Astrocyte of the spinal cord (primary cell): Measurements from ENCODE around the gene TXNRD2.
"Not testable (repeated sequence)": the region's sequence is repeated elsewhere in the genome, so short reads cannot be mapped to it uniquely, and the experiment has no call there.

Experiments used
- DNase-seq: peaks from one replicate; pipeline ENCODE4 v3.0.0; 2011; ENCODE audit warnings: low read depth, low spot score
- H3K4me3 ChIP-seq: 2 replicates; pipeline ENCODE4 v1.5.1; 2011; ENCODE audit warnings: low read depth, mild to moderate bottlenecking, low read length, moderate library complexity
- in situ Hi-C: cut with HindIII; loops from 2 replicates; pipeline ENCODE4 v1.10.0; 2017; ENCODE audit warnings: low sequenced_read_pairs
- TF ChIP-seq, protein P1 (sequence below): IDR thresholded peaks from 2 replicates; pipeline ENCODE4 v1.5.1; 2012; ENCODE audit warnings: low read depth, mild to moderate bottlenecking, low read length, inconsistent platforms

The TXNRD2 gene

GRCh38 chr22:19942157-19943081, 801 bp upstream of the TXNRD2 start:
- in situ Hi-C loops, result no loop called here
- H3K4me3 ChIP-seq, result peak overlapping the region; percentile 83
- DNase-seq, result peak; percentile 81
- TF ChIP-seq, protein P1, sequence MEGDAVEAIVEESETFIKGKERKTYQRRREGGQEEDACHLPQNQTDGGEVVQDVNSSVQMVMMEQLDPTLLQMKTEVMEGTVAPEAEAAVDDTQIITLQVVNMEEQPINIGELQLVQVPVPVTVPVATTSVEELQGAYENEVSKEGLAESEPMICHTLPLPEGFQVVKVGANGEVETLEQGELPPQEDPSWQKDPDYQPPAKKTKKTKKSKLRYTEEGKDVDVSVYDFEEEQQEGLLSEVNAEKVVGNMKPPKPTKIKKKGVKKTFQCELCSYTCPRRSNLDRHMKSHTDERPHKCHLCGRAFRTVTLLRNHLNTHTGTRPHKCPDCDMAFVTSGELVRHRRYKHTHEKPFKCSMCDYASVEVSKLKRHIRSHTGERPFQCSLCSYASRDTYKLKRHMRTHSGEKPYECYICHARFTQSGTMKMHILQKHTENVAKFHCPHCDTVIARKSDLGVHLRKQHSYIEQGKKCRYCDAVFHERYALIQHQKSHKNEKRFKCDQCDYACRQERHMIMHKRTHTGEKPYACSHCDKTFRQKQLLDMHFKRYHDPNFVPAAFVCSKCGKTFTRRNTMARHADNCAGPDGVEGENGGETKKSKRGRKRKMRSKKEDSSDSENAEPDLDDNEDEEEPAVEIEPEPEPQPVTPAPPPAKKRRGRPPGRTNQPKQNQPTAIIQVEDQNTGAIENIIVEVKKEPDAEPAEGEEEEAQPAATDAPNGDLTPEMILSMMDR, result no peak

- TF ChIP-seq, protein P1, result no peak
- no peak for DNase-seq
- in situ Hi-C loops, result no loop called here
Measured at GRCh38 chr22:19940536-19941364, 868 bp downstream of the TXNRD2 start.

GRCh38 chr22:19937616-19938473, 3.8 kb downstream of the TXNRD2 start:
- TF ChIP-seq, protein P1, result no peak
- no peak for DNase-seq
- in situ Hi-C loops, result no loop called here
- H3K4me3 ChIP-seq, result no peak overlapping the region

More at GRCh38 chr22:19940536-19941364, 868 bp downstream of the TXNRD2 start:
- peak overlapping the region; percentile 83 for H3K4me3 ChIP-seq

DNA sequence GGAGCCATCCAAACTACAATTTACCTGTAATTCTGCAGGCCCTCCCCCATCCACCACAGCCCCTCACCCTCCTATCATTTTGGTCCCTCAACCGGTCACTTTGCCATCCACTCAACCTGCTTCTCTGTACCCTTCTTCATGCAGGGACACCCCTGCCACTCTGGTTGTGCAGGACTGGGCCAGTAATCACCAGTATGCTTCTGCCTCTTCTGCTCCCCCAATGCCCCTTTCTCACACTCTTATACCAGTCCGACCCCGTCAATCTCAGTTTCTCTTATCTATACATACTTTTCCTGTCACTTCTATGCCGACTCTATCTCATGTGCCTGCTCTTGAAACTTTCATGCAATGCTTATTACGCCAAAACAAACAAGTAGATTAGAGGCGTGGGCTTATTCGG, 5.1 kb downstream of the TXNRD2 start:
- in situ Hi-C loops, result no loop called here

DNA sequence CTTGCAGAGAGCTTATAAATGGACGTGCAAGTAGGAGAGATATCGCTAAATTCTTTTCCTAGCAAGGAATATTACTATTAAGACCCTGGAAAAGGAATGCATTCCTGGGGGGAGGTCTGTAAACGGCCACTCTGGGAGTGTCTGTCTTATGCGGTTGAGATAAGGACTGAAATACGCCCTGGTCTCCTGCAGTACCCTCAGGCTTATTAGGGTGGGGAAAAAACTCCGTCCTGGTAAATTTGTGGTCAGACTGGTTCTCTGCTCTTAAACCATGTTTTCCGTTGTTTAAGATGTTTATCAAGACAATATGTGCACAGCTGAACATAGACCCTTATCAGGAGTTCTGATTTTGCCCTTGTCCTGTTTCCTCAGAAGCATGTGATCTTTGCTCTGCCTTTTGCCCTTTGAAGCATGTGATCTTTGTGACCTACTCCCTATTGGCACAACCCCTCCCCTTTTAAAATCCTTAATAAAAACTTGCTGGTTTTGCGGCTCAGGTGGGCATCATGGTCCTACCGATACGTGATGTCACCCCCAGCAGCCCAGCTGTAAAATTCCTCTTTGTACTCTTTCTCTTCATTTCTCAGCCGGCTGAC, 6.4 kb downstream of the TXNRD2 start:
- in situ Hi-C loops, result not testable (repeated sequence)

More for the DNA sequence above, 5.1 kb downstream of the TXNRD2 start:
- TF ChIP-seq, protein P1, result no peak
- no peak overlapping the region for H3K4me3 ChIP-seq
- DNase-seq, result no peak

DNA sequence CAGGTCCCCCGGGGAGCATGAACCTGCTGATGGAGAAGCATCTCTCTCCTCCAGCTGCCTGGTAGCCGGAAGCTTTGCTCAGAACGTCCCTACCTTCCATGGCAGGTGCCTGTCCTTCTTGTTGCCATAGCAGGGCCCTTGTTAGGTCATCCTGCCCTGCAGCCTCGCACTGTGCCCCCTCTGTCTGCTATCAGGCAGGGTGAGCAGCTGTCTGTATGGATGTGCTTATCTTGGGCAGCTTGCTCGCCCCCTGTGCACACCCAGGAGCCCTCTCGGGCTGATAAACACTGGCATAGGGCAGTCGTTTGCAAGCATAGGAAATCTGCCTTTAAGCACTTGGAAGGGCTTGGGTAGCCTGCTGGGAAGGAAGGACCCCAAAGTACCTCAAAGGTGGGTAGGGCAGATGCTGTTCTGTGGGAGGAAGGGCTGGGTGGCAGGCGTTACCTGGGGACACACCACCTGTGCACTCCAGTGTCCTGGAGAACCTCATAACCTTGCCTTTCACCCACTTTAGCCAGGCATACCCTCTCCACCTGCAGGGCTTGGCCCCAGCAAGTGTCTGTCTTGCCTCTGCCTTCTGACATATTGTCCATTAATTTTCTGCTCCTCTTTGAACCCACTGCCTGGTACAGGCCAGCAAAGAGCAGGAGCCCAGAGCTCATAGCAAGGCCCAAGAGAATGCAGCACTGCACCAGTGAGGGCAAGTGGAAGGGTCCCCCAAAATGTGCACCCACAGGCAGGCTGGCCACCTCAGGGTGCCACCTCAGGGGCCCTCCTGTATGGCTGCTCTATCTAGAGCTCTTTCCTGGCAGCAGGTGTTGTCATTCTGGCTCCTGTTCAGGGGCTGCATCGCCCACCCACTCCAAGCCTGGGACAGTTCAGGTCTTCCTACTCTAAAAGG, 8.0 kb downstream of the TXNRD2 start:
- TF ChIP-seq, protein P1, result no peak
- no peak overlapping the region for H3K4me3 ChIP-seq
- in situ Hi-C loops, result no loop called here
- DNase-seq, result no peak

More for the DNA sequence above, 6.4 kb downstream of the TXNRD2 start:
- H3K4me3 ChIP-seq, DNase-seq: not testable (repeated sequence)
